HepG2 (cell line): ENCODE measurements around the gene LYST. TPM values are rescaled to one million over a fixed set of nuclear protein-coding genes. Genes with fewer than 3 reads are reported as not detected.

Experiments
- DMAP1 ChIP-seq: IDR thresholded peaks from 2 replicates; pipeline ENCODE4 v1.6.1; 2016
- HIVEP1 ChIP-seq: sonication (generic); formaldehyde crosslinking; IDR thresholded peaks from 2 replicates; pipeline ENCODE4 v1.4.0; 2020; ENCODE audit warnings: mild to moderate bottlenecking, missing genetic modification reagents
- IRF2 ChIP-seq: IDR thresholded peaks from 2 replicates; pipeline ENCODE4 v1.6.1; 2018; ENCODE audit warnings: missing genetic modification reagents, missing compliant biosample characterization
- MEIS1 ChIP-seq: sonication (generic); formaldehyde crosslinking; IDR thresholded peaks from 2 replicates; pipeline ENCODE4 v1.9.0; 2021; ENCODE audit warnings: mild to moderate bottlenecking, missing genetic modification reagents, moderate library complexity, borderline replicate concordance
- RARA ChIP-seq: IDR thresholded peaks from 2 replicates; pipeline ENCODE4 v1.6.1; 2016; ENCODE audit warnings: missing genetic modification reagents, missing compliant biosample characterization
- SALL1 ChIP-seq: sonication (generic); formaldehyde crosslinking; IDR thresholded peaks from 2 replicates; pipeline ENCODE4 v1.8.0; 2022; ENCODE audit warnings: mild to moderate bottlenecking, missing genetic modification reagents
- SOX13 ChIP-seq, 3 experiments: fragments of 450-650 bp in 1 of 3; sonication (generic) in 1 of 3; formaldehyde crosslinking in 1 of 3; IDR thresholded peaks in 2 of 3; conservative IDR thresholded peaks in 1 of 3; 2 replicates each; pipeline versions ENCODE4 v1.5.0 to v1.6.1; 2016 to 2020; ENCODE audit warnings: antibody characterized with exemption in 1 of 3, mild to moderate bottlenecking in 1 of 3, missing compliant biosample characterization in 1 of 3, missing genetic modification reagents in 1 of 3, moderate library complexity in 1 of 3
- SOX6 ChIP-seq, 2 experiments: fragments of 450-650 bp in 1 of 2; sonication (generic) in 1 of 2; formaldehyde crosslinking in 1 of 2; IDR thresholded peaks; 2 replicates each; pipeline versions ENCODE4 v1.4.0 to v1.6.1; 2017 to 2020; ENCODE audit warnings: antibody characterized with exemption in 1 of 2, mild to moderate bottlenecking in 1 of 2, missing genetic modification reagents in 1 of 2
- SPEN ChIP-seq: sonication (generic); formaldehyde crosslinking; IDR thresholded peaks from 2 replicates; pipeline ENCODE4 v1.5.1; 2020; ENCODE audit warnings: low read depth, mild to moderate bottlenecking, missing genetic modification reagents
- SSRP1 ChIP-seq: IDR thresholded peaks from 2 replicates; pipeline ENCODE4 v1.6.1; 2016; ENCODE audit warnings: control low read depth
- TBX2 ChIP-seq: sonication (generic); formaldehyde crosslinking; IDR thresholded peaks from 2 replicates; pipeline ENCODE4 v1.5.0; 2020; ENCODE audit warnings: missing genetic modification reagents, mild to moderate bottlenecking, borderline replicate concordance
- ZEB1 ChIP-seq: IDR thresholded peaks from 2 replicates; pipeline ENCODE4 v1.6.1; 2012; ENCODE audit warnings: mild to moderate bottlenecking, low read depth, inconsistent platforms; ENCODE audit not compliant: insufficient replicate concordance
- ZNF768 ChIP-seq: sonication (generic); formaldehyde crosslinking; IDR thresholded peaks from 2 replicates; pipeline ENCODE4 v1.4.0; 2020; ENCODE audit warnings: missing genetic modification reagents
- ZNF878 ChIP-seq: sonication (generic); formaldehyde crosslinking; IDR thresholded peaks from 2 replicates; pipeline ENCODE4 v1.8.1; 2023; ENCODE audit warnings: mild to moderate bottlenecking, missing genetic modification reagents, moderate library complexity
- polyA plus RNA-seq, 8 experiments: library from polyadenylated mRNA; depleted of rRNA in 3 of 8; stranded (reverse) in 7 of 8; unstranded in 1 of 8; fragments of >200 nt; fragmentation: Illumina TruSeq in 4 of 8; extraction: Trizol in 4 of 8; gene quantifications; 2 replicates each; pipeline versions ENCODE4 v1.2.1 to v1.2.3, GENCODE V29; 2011 to 2016; ENCODE audit warnings: low read depth in 4 of 8, missing spikeins in 1 of 8, mixed read lengths in 1 of 8; ENCODE audit not compliant: insufficient read depth in 1 of 8
- total RNA-seq, 5 experiments: library from RNA; depleted of rRNA; stranded (reverse); fragments of >200 nt; fragmentation: Illumina TruSeq; extraction: Trizol; gene quantifications; 2 replicates each; pipeline ENCODE4 v1.2.3, GENCODE V29; 2016; ENCODE audit warnings: low read depth in 1 of 5
- TF ChIP-seq, protein P1 (sequence below), 2 experiments: sonication (generic) in 1 of 2; formaldehyde crosslinking in 1 of 2; IDR thresholded peaks; 2 replicates each; pipeline versions ENCODE4 v1.6.1 to v1.9.0; 2014 to 2022; ENCODE audit warnings: antibody characterized with exemption in 1 of 2, borderline replicate concordance in 1 of 2, inconsistent platforms in 1 of 2, low read depth in 1 of 2, missing genetic modification reagents in 1 of 2
- TF ChIP-seq, protein P2 (sequence below): sonication (generic); formaldehyde crosslinking; IDR thresholded peaks from 2 replicates; pipeline ENCODE4 v1.5.1; 2020; ENCODE audit warnings: mild to moderate bottlenecking, missing genetic modification reagents, moderate library complexity
- TF ChIP-seq, protein P3 (sequence below): sonication (generic); formaldehyde crosslinking; IDR thresholded peaks from 2 replicates; pipeline ENCODE4 v1.4.0; 2020; ENCODE audit warnings: missing genetic modification reagents

LYST gene
- total and polyA plus RNA-seq, 2 of the 13 experiments (the other 11 are each of a cell fraction or from before 2014, with no cell fraction given), result 0.91 to 2.5 TPM

DNA sequence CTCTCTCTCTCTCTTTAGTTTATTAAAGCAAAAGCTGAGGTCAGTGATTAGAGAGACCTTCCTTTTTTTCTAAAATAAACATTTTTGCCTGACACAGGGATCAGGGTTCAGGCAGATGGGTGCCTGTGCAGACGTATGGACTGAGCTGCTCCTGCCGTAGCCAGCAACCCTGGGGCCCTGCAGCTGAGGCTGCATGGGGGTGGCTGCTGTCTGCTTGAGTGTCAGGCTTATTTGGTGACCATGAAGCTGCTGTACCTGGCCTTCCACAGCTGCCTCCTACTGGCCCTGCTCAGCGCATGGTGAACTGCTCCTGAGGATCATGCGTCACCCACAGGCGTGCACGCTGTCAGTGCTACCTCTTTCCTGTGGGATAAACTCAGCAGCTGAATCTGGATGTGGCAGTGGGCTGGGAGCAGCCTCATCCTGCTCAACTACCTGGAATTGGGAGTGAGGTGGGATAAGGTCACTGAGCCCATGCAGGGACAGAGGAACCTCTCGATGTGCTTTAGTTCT lies 252.2 kb downstream of the LYST start (continued):
- no peak for TF ChIP-seq SOX13 (IDR thresholded peaks at IDR 0.05)
- TF ChIP-seq SOX13 (CRISPR knock-in tag; conservative IDR thresholded peaks at IDR 0.05 in 1 of 2, IDR thresholded peaks at IDR 0.05 in 1 of 2), result peak in 1 of 2 experiments; percentile 44; a peak in 2 of 4 replicates
- TF ChIP-seq TBX2 (CRISPR knock-in tag), result peak; percentile 48
- TF ChIP-seq ZEB1, result no peak
- peak; percentile 49 for TF ChIP-seq RARA (CRISPR knock-in tag)
- TF ChIP-seq, protein P1, sequence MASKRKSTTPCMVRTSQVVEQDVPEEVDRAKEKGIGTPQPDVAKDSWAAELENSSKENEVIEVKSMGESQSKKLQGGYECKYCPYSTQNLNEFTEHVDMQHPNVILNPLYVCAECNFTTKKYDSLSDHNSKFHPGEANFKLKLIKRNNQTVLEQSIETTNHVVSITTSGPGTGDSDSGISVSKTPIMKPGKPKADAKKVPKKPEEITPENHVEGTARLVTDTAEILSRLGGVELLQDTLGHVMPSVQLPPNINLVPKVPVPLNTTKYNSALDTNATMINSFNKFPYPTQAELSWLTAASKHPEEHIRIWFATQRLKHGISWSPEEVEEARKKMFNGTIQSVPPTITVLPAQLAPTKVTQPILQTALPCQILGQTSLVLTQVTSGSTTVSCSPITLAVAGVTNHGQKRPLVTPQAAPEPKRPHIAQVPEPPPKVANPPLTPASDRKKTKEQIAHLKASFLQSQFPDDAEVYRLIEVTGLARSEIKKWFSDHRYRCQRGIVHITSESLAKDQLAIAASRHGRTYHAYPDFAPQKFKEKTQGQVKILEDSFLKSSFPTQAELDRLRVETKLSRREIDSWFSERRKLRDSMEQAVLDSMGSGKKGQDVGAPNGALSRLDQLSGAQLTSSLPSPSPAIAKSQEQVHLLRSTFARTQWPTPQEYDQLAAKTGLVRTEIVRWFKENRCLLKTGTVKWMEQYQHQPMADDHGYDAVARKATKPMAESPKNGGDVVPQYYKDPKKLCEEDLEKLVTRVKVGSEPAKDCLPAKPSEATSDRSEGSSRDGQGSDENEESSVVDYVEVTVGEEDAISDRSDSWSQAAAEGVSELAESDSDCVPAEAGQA (IDR thresholded peaks at IDR 0.05; ENCODE audit: low read depth), result peak; percentile 33; the same call in 1 of the 2 replicates
- TF ChIP-seq, protein P1 (CRISPR knock-in tag; IDR thresholded peaks at IDR 0.05; ENCODE audit: borderline replicate concordance), result no peak
- peak; percentile 70 for TF ChIP-seq IRF2 (CRISPR knock-in tag)
- TF ChIP-seq ZNF878 (CRISPR knock-in tag), result 0 out of 2 replicates have a peak, but pooled peaks have one; percentile 43
- TF ChIP-seq ZNF768 (CRISPR knock-in tag), result peak; percentile 30; the same call in 1 of the 2 replicates
- 0 out of 2 replicates have a peak, but pooled peaks have one; percentile 43 for TF ChIP-seq HIVEP1
- no peak for TF ChIP-seq SOX6 (IDR thresholded peaks at IDR 0.05)
- peak; percentile 68 for TF ChIP-seq SOX6 (CRISPR knock-in tag; IDR thresholded peaks at IDR 0.05)
- TF ChIP-seq SPEN, result peak; percentile 36; the same call in 1 of the 2 replicates
- TF ChIP-seq SALL1 (CRISPR knock-in tag), result peak; percentile 95
- TF ChIP-seq MEIS1 (CRISPR knock-in tag), result peak; percentile 45; the same call in 1 of the 2 replicates
- TF ChIP-seq DMAP1 (CRISPR knock-in tag), result peak; percentile 24; the same call in 1 of the 2 replicates
- TF ChIP-seq SSRP1 (CRISPR knock-in tag), result peak; percentile 41; the same call in 1 of the 2 replicates
- TF ChIP-seq, protein P2, sequence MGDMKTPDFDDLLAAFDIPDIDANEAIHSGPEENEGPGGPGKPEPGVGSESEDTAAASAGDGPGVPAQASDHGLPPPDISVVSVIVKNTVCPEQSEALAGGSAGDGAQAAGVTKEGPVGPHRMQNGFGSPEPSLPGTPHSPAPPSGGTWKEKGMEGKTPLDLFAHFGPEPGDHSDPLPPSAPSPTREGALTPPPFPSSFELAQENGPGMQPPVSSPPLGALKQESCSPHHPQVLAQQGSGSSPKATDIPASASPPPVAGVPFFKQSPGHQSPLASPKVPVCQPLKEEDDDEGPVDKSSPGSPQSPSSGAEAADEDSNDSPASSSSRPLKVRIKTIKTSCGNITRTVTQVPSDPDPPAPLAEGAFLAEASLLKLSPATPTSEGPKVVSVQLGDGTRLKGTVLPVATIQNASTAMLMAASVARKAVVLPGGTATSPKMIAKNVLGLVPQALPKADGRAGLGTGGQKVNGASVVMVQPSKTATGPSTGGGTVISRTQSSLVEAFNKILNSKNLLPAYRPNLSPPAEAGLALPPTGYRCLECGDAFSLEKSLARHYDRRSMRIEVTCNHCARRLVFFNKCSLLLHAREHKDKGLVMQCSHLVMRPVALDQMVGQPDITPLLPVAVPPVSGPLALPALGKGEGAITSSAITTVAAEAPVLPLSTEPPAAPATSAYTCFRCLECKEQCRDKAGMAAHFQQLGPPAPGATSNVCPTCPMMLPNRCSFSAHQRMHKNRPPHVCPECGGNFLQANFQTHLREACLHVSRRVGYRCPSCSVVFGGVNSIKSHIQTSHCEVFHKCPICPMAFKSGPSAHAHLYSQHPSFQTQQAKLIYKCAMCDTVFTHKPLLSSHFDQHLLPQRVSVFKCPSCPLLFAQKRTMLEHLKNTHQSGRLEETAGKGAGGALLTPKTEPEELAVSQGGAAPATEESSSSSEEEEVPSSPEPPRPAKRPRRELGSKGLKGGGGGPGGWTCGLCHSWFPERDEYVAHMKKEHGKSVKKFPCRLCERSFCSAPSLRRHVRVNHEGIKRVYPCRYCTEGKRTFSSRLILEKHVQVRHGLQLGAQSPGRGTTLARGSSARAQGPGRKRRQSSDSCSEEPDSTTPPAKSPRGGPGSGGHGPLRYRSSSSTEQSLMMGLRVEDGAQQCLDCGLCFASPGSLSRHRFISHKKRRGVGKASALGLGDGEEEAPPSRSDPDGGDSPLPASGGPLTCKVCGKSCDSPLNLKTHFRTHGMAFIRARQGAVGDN, result peak; percentile 95
- TF ChIP-seq, protein P3, sequence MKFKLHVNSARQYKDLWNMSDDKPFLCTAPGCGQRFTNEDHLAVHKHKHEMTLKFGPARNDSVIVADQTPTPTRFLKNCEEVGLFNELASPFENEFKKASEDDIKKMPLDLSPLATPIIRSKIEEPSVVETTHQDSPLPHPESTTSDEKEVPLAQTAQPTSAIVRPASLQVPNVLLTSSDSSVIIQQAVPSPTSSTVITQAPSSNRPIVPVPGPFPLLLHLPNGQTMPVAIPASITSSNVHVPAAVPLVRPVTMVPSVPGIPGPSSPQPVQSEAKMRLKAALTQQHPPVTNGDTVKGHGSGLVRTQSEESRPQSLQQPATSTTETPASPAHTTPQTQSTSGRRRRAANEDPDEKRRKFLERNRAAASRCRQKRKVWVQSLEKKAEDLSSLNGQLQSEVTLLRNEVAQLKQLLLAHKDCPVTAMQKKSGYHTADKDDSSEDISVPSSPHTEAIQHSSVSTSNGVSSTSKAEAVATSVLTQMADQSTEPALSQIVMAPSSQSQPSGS, result peak; percentile 67; the same call in 1 of the 2 replicates
